Ramos (cell line): ENCODE data around the gene MIOX.

Experiments used
- in situ Hi-C: fragments of 300-500 bp; cut with MboI; formaldehyde crosslinking; loops from one replicate; pipeline ENCODE4 v1.14.3; 2022; ENCODE audit warnings: low sequenced_read_pairs; ENCODE audit not compliant: unreplicated experiment

The MIOX gene

GRCh38 chr22:50454556-50455075 lies 32.0 kb upstream of the MIOX start:
- in situ Hi-C loops, result no loop called here

DNA sequence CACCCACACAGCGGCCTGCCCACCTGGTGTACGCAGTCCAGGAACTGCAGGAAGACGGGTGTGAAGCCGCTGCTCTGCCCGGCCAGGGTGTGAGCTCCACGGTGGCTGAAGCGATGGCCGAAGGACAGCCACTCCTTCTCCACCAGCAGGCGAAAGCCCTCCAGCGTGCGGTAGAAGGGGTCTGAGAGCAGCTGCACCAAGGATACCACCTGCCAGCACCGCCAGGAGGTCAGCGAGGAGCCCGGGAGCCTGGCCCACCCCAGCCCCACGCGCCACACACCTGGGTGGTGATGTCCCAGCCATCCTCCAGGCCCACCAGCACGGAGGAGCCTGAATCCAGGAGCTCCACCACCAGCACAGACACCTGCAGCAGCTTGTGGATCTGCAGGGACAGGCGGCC lies 31.5 kb upstream of the MIOX start:
- in situ Hi-C loops, result no loop called here

DNA sequence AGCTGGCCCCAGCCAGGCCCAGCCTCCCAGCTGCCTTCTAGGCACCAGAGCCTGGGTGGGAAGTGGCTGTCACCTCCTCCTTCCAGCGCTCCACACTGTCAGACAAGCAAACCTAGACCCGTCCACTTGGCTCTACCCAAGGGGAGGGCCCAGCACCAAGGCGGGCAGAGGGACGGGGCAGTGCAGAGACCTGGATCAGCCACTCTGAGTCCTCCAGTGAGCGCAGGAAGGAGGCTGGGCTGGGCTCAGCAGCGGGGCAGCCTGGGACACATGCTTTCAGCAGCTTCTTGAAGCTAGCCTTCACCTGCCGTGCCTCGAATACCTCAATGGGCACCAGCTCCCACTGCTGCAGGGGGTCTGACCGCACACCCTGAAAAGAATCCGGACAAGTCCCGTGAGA lies 30.6 kb upstream of the MIOX start:
- in situ Hi-C loops, result no loop called here

DNA sequence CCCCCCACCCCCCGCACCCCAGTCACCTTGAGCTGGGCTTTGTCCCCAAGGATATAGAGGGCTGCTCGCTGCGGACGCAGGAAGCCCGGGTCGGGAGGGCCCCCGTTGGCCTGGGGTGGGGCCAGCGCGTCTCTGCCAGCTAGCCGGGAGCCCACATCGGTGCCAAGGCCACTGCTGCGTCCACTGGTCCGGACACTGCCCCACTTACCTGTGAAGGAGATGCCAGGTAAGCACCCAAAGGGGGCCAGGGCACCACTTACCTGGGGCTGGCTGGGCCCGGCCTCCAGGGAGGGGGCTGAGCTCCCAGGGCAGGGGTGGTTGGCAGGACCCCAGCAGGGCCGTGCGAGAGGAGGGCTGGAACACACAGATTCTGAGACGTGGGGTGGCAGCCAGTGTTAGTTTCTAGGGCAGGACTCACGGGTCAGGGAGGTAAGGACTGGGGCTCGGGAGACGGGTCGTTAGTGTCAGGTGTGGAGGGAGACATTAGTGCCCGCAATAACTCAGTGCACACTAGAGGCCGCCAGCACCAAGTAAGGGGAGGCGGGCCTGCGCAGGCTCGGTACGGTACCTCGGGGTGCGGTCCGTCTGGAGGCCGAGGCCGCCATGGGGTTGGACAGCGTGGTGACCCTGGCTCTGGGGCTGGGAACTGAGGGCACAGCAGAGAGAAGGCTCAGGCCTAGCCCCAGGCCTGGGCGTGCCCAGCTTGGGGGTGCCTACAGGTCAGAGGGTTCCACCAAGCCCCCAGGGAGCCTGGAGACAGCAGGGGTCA lies 30.0 kb upstream of the MIOX start:
- in situ Hi-C loops, result no loop called here

- in situ Hi-C loops, result no loop called here
Measured at GRCh38 chr22:50459016-50459415, 27.6 kb upstream of the MIOX start.

DNA sequence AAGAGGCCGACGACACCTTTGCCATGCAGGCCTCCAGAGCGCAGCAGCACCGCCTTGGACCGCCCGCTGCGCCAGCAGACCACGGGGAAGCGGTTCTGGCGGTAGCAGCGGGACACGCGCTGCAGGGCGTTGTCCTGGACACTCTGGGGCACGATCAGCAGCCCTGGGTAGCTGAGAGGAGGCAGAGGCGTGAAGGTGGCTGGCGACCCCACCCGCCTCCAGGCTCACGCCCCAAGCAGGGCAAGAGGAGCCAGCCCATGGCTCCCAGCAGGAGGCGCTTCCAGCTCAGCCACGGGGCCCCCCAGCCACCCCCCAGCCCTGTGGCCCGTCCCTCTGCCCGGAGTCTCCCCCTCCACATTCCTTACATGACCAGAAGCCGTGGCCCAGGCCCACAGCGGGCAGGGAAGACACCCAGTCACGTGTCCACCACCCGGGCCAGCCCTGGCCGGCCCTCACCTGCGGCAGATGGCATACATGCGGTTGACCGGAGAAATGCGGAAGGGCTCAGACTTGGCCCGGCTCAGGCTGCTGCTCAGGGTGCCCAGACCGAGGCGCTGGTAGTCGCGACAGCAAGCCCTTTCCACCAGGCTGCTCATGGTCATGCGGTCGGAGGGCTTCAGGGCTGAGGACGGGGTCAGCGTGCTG lies 27.0 kb upstream of the MIOX start:
- in situ Hi-C loops, result no loop called here

GRCh38 chr22:50460938-50461337 lies 25.7 kb upstream of the MIOX start:
- in situ Hi-C loops, result no loop called here

DNA sequence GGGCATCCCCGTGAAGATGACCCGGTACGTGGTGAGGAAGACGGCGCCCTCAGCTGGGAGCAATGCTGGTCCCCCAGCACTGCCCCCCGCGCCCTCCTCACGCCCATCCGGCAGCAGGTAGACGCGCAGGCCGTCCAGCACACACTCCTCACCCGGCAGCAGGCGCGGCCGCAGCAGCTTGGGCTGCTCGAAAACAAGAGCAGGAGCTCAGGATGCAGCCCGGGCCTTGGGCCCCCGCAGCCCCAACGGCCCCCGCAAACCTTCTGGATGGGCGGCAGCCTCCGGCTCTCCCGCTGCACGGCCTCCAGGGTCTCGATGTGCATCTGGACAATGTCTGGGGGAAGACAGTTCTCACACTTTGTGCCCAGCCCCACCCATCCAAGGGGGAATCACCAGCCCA lies 25.1 kb upstream of the MIOX start:
- in situ Hi-C loops, result no loop called here

GRCh38 chr22:50461979-50462540 lies 24.6 kb upstream of the MIOX start:
- in situ Hi-C loops, result no loop called here

GRCh38 chr22:50463188-50463900 lies 23.3 kb upstream of the MIOX start:
- in situ Hi-C loops, result no loop called here

DNA sequence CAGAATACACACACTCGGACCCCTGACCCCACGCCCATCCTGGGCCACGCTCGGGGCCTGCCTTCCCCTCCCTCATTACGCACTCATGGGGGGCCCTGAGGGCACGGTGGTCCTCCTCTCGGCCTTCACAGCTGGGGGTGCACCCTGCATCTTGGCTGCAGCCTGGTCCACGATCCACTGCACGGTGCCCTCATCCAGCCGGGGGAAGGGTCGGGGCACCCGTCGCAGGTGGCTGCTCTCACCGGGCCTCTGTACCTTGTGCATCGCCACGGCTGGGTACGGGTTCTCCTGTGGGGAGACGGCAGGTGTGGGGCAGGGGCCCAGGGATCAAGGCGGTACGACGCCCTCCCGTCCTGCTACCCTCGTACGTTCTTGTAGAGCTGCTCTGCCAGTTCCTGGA lies 22.2 kb upstream of the MIOX start:
- in situ Hi-C loops, result no loop called here

GRCh38 chr22:50465066-50465930 lies 21.4 kb upstream of the MIOX start:
- in situ Hi-C loops, result no loop called here

DNA sequence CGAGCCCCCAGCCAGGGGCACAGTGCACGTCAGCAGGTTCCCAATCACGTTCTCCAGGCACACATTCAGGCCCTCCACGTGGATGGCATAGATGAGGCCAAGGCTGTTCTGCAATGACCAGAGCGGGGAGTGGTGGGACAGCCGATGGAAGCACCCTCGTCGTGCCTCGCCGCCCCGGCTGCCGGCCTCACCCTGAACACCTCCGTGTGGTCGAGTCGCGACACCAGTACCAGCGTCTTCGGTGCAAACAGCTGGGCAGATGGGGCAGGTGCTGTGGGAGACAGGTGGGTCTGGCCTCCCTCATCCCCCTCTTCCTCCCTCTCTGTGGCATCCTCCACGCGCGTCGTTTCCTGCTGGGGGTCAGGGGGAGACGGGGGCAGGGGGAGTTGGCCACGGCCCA lies 19.3 kb upstream of the MIOX start:
- in situ Hi-C loops, result no loop called here

DNA sequence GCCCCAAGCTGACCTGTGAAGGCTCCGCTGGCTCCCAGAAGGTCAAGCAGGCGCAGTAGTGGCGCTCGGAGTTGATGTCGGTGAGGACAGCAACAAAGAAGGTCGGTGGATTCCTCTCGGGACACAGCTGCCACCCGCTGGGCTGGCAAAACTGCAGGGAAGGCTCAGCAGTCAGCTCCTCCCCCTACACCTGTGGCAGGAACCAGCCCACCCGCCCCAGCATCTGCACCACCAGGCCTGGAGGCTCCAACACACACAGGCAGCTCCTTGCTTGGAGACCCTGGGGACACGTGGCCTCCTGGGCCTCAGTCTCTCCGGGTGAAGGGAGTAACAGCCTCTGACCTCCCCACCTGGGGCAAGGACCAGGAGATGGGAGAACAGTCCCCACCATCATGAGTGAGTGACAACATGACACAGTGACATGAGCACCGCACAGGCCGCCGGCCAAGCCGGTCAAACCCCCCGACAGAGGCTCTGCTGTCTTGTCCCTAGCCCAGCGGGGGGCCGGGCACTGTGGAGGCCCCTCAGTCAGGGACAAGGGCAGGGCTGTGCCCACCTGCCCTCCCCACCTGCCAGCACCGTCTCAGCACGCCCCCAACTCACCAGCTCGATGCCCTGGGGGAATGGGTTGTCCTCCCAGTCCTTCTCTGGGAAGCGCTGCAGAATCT lies 18.8 kb upstream of the MIOX start:
- in situ Hi-C loops, result no loop called here

DNA sequence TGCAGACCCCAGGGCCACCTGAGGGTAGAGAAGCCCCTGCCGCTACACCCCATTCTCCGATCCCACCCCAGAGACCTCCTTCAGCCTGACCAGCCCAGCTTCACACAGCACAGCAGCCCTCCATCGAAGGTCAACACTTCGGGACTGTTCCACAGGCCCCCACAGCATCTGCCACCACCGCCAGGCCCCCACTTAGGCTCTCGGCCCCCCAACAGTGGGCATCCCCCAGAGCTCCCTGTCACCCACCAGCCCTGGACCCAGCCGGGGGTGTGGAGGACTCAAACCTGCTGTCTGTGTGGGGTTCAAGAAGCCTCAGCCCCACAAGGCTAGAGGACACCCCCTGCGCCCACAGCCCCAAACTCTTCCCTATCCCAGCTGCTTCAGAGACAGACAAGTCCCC lies 18.0 kb upstream of the MIOX start:
- in situ Hi-C loops, result no loop called here

DNA sequence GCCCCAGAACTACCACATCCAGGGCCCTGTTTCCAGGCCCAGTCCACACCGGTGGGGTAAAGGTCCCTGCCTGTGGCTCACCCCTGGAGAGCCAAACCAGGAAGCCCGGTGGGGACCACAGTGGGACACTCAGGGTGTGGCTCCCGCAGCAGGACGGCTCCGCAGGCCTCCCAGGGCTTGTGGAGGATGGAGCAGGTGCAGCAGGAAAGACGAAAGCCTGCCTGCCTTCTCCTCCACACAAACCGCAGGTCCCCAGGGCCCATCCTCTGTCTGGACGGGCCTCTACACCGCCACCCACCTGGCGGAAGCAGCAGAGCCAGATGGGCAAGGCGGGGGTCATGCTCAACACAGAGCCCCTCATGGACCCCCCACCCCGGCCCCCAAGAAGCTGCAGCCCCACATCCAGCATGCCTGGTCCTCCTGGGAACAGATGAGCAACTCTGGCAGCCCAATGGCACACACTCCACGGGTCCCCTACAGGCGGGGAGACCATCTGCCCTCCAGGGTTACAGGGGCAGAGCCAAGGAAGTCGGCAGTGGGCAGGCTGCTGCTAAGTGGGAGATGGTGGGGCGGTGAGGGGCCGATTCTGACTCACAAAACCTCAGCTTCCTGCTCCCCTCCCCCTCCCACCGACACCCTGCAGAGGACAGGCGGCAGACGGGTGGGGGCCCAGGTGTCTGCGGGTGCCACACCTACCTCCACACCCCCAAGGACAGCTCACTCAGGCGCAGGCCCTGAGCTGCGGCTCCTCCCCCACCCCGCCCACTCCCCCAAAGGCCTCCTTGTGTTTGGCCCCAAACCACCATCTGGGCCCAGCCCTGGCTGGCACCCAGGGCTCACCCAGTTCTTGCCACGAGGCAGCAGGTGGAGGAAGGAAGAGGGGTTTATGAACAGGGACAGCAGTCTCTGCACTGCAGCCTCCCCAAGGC lies 17.0 kb upstream of the MIOX start:
- in situ Hi-C loops, result no loop called here

DNA sequence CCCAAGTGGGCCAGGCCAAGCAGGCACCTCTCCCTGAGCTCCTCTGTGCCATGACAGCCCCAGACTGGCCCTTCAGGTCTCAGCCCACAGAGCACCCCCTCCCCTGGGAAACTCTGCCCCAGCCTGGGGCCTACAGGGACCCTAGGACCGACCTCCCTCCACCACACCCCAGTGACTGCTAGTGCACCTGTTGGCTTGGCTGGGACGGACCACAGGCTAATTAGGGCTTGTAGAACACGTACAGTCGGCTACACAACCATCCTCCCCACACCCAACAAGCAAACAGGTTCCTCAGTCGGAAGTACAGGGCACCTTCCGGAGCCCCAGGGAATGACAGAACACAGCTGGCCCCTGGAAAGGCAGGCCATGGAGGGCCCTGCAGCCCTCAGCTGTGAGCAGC lies 16.2 kb upstream of the MIOX start:
- in situ Hi-C loops, result no loop called here

DNA sequence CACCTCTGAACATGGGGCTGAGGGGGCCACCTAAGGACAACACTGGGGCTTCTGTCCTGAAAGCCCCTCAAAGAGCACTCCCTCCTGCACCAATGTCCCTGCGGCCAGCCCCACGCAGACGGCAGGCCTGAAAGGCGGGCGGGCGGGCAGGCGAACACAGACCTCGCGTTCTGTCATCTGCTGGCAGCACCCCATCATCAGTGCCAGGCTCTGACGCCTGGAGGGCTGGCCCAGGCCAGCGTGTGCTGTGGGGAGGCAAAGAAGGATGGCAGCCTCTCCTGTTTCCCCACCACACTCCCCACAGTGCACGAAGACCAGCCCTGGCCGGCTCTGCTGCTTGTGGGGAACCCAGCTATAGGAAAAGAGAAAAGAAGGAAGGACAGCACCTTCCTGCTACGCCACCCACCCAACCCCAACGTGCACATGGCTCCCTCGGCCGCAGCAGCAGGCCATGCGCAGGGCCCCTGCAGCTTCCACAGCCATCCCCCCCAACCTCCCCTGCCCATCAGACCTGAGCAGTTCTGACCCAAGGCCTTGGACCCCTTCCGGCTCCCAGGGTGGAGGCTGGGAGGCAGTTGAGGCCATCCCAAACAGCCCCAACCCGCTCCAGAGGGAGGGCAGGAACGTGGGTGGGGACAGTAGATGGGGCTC lies 15.3 kb upstream of the MIOX start:
- in situ Hi-C loops, result no loop called here
